Measurements from ENCODE around the gene OVOL1. TPM values are rescaled to one million over a fixed set of nuclear protein-coding genes. Genes with fewer than 3 reads are reported as not detected.
"Not testable (repeated sequence)": the region's sequence is repeated elsewhere in the genome, so short reads cannot be mapped to it uniquely, and the experiment has no call there.

The OVOL1 gene
- polyA plus RNA-seq, 3 donors = 0.08 TPM; not detected in 2

GRCh38 chr11:65744699-65745042, 42.2 kb upstream of the OVOL1 start:
- H4K20me1 ChIP-seq (ENCODE audit: insufficient read depth, low read length) = no peaks in the 10 kb centered on the region
- Mint-ChIP-seq H3K4me1 (peaks cover 6% of the 10 kb centered on the region), H3K27me3 (ENCODE audit: low read depth in 3 of 3) (peaks cover 0 to 3% (median 1%) of the 10 kb centered on the region in 3 donors), H3K36me3 (no peaks in the 10 kb centered on the region), H3K27ac (no peak overlapping the region), H3K9me3 (peaks cover 0 to 2% (median 0%) of the 10 kb centered on the region in 7 donors), H3K4me3 (no peak overlapping the region)
- peak overlapping the region; percentile 15 for H2AFZ ChIP-seq (ENCODE audit: insufficient read depth, low read depth, low read length, poor library complexity, severe bottlenecking)
- H3K9ac ChIP-seq (ENCODE audit: insufficient read depth, low read length, poor library complexity, severe bottlenecking) = no peak overlapping the region
- peaks cover 0 to 7% of the 10 kb centered on the region in 2 donors for H3K4me1 ChIP-seq (ENCODE audit: control insufficient read depth in 1 of 2, insufficient read depth in 2 of 2, low read length in 2 of 2)
- H3K4me3 ChIP-seq (replicated peaks in 1 of 3; ENCODE audit: low read depth in 2 of 3, low read length in 3 of 3) = no peak overlapping the region
- no peaks in the 10 kb centered on the region for H3K9me3 ChIP-seq (replicated peaks in 1 of 2; ENCODE audit: control insufficient read depth in 1 of 2, insufficient read depth in 1 of 2, low read length in 2 of 2)
- no peak overlapping the region for H3K27ac ChIP-seq (ENCODE audit: low read depth in 1 of 2, low read length in 2 of 2)
- no peaks in the 10 kb centered on the region for H3K36me3 ChIP-seq (replicated peaks in 1 of 2; ENCODE audit: control insufficient read depth in 1 of 2, insufficient read depth in 2 of 2, low read length in 2 of 2)
- no peaks in the 10 kb centered on the region for H3K79me2 ChIP-seq (ENCODE audit: insufficient read depth, low read length)
- no peak for DNase-seq
- 90% methylated on average over 5 of the region's 8 CpGs for WGBS (ENCODE audit: insufficient coverage)
- H3K4me2 ChIP-seq (replicated peaks; ENCODE audit: extremely low read depth, low read length, poor library complexity, severe bottlenecking) = no peak overlapping the region
- intact Hi-C loops (cut with micrococcal nuclease) = loop anchor here in 1 of 2 donors (1.0 kb wide), 1 partner anchor 74 kb away; no protein-coding TSS in a partner anchor
- H3K27me3 ChIP-seq (ENCODE audit: control insufficient read depth in 2 of 2, insufficient read depth in 2 of 2, low read length in 2 of 2) = peaks cover 0 to 3% of the 10 kb centered on the region in 2 donors
- TF ChIP-seq, protein P1, sequence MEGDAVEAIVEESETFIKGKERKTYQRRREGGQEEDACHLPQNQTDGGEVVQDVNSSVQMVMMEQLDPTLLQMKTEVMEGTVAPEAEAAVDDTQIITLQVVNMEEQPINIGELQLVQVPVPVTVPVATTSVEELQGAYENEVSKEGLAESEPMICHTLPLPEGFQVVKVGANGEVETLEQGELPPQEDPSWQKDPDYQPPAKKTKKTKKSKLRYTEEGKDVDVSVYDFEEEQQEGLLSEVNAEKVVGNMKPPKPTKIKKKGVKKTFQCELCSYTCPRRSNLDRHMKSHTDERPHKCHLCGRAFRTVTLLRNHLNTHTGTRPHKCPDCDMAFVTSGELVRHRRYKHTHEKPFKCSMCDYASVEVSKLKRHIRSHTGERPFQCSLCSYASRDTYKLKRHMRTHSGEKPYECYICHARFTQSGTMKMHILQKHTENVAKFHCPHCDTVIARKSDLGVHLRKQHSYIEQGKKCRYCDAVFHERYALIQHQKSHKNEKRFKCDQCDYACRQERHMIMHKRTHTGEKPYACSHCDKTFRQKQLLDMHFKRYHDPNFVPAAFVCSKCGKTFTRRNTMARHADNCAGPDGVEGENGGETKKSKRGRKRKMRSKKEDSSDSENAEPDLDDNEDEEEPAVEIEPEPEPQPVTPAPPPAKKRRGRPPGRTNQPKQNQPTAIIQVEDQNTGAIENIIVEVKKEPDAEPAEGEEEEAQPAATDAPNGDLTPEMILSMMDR (IDR thresholded peaks at IDR 0.05) = peak; percentile 59

GRCh38 chr11:65745049-65745448, 41.8 kb upstream of the OVOL1 start:
- DNase-seq = no peak
- no peaks in the 10 kb centered on the region for H3K36me3 Mint-ChIP-seq
- Histone ChIP-seq H3K9ac (ENCODE audit: insufficient read depth, low read length, poor library complexity, severe bottlenecking) (no peak overlapping the region), H3K9me3 (replicated peaks in 1 of 2; ENCODE audit: control insufficient read depth in 1 of 2, insufficient read depth in 1 of 2, low read length in 2 of 2) (no peaks in the 10 kb centered on the region), H3K79me2 (ENCODE audit: insufficient read depth, low read length) (no peaks in the 10 kb centered on the region), H2AFZ (ENCODE audit: insufficient read depth, low read depth, low read length, poor library complexity, severe bottlenecking) (no peak overlapping the region), H3K4me2 (replicated peaks; ENCODE audit: extremely low read depth, low read length, poor library complexity, severe bottlenecking) (no peak overlapping the region), H3K27me3 (ENCODE audit: control insufficient read depth in 2 of 2, insufficient read depth in 2 of 2, low read length in 2 of 2) (peaks cover 0 to 3% of the 10 kb centered on the region in 2 donors), H3K36me3 (replicated peaks in 1 of 2; ENCODE audit: control insufficient read depth in 1 of 2, insufficient read depth in 2 of 2, low read length in 2 of 2) (no peaks in the 10 kb centered on the region), H3K4me1 (ENCODE audit: control insufficient read depth in 1 of 2, insufficient read depth in 2 of 2, low read length in 2 of 2) (peaks cover 0 to 7% of the 10 kb centered on the region in 2 donors), H3K4me3 (replicated peaks in 1 of 3; ENCODE audit: low read depth in 2 of 3, low read length in 3 of 3) (no peak overlapping the region), H4K20me1 (ENCODE audit: insufficient read depth, low read length) (no peaks in the 10 kb centered on the region), H3K27ac (ENCODE audit: low read depth in 1 of 2, low read length in 2 of 2) (no peak overlapping the region)
- intact Hi-C loops (cut with micrococcal nuclease) = no loop called here
- WGBS (ENCODE audit: insufficient coverage) = 95% methylated on average over 17 of the region's 17 CpGs
- no peak overlapping the region for H3K27ac Mint-ChIP-seq
- peaks cover 6% of the 10 kb centered on the region for H3K4me1 Mint-ChIP-seq
- TF ChIP-seq, protein P1 (IDR thresholded peaks at IDR 0.05) = no peak
- H3K4me3 Mint-ChIP-seq = no peak overlapping the region
- H3K9me3 Mint-ChIP-seq = peaks cover 0 to 2% (median 0%) of the 10 kb centered on the region in 7 donors
- peaks cover 0 to 3% (median 1%) of the 10 kb centered on the region in 3 donors for H3K27me3 Mint-ChIP-seq (ENCODE audit: low read depth in 3 of 3)

GRCh38 chr11:65762169-65762568, 24.7 kb upstream of the OVOL1 start:
- not testable (repeated sequence) for DNase-seq; H3K79me2 ChIP-seq (ENCODE audit: insufficient read depth, low read length); H3K27ac ChIP-seq (ENCODE audit: low read depth in 1 of 2, low read length in 2 of 2); H3K27ac Mint-ChIP-seq; H3K4me1 ChIP-seq (ENCODE audit: control insufficient read depth in 1 of 2, insufficient read depth in 2 of 2, low read length in 2 of 2); H3K4me3 ChIP-seq (replicated peaks in 1 of 3; ENCODE audit: low read depth in 2 of 3, low read length in 3 of 3); H3K36me3 ChIP-seq (replicated peaks in 1 of 2; ENCODE audit: control insufficient read depth in 1 of 2, insufficient read depth in 2 of 2, low read length in 2 of 2); H4K20me1 ChIP-seq (ENCODE audit: insufficient read depth, low read length); H3K36me3 Mint-ChIP-seq; H3K27me3 Mint-ChIP-seq (ENCODE audit: low read depth in 3 of 3); H2AFZ ChIP-seq (ENCODE audit: insufficient read depth, low read depth, low read length, poor library complexity, severe bottlenecking); H3K4me2 ChIP-seq (replicated peaks; ENCODE audit: extremely low read depth, low read length, poor library complexity, severe bottlenecking); H3K9ac ChIP-seq (ENCODE audit: insufficient read depth, low read length, poor library complexity, severe bottlenecking); H3K4me3 Mint-ChIP-seq; H3K9me3 ChIP-seq (replicated peaks in 1 of 2; ENCODE audit: control insufficient read depth in 1 of 2, insufficient read depth in 1 of 2, low read length in 2 of 2); H3K27me3 ChIP-seq (ENCODE audit: control insufficient read depth in 2 of 2, insufficient read depth in 2 of 2, low read length in 2 of 2)
- Mint-ChIP-seq H3K9me3 (peaks cover 0 to 11% (median 3%) of the 10 kb centered on the region in 7 donors), H3K4me1 (peaks cover 10% of the 10 kb centered on the region)
- intact Hi-C loops (cut with micrococcal nuclease) = loop anchor here in 1 of 2 donors (10.0 kb wide), 1 partner anchor 53 kb away; no protein-coding TSS in a partner anchor
- WGBS (ENCODE audit: insufficient coverage) = no CpG with 5 or more reads among the region's 5 CpGs
